SK-N-SH (cell line): ENCODE data around the gene SH3BP1. TPM values are rescaled to one million over a fixed set of nuclear protein-coding genes. Genes with fewer than 3 reads are reported as not detected.

Experiments used
- CTCF ChIA-PET: fragments of 300-600, 350-600 bp; formaldehyde crosslinking; extraction: SDS; loops from one replicate; lab custom pipeline; 2021; lab: Yijun Ruan, JAX
- POLR2A ChIA-PET: fragments of 350-600 bp; sonication (Branson Sonifier 250); formaldehyde crosslinking; extraction: SDS; loops from one replicate; lab custom pipeline; 2020; ENCODE audit warnings: antibody characterized with exemption, inconsistent platforms; lab: Yijun Ruan, JAX
- DNase-seq: peaks from one replicate; pipeline ENCODE4 v3.0.0; 2012
- H2AFZ ChIP-seq: fragments of 200-600 bp; sonication (generic); 2 replicates; pipeline ENCODE4 v1.8.1; 2016; ENCODE audit warnings: antibody characterized with exemption, mild to moderate bottlenecking, low read depth
- H3F3A ChIP-seq: fragments of 200-600 bp; sonication (generic); replicated peaks from 2 replicates; pipeline ENCODE3; 2016; ENCODE audit warnings: antibody characterized with exemption, mild to moderate bottlenecking; ENCODE audit not compliant: insufficient read depth
- H3K27ac ChIP-seq, 2 experiments: fragments of 200-500 bp in 1 of 2; fragments of 200-600 bp in 1 of 2; sonication (Bioruptor generic) in 1 of 2; sonication (generic), shearing (Covaris generic) in 1 of 2; 2 replicates each; pipeline versions ENCODE4 v1.5.1 to v1.6.1; 2014 to 2016; ENCODE audit warnings: low read depth in 2 of 2, inconsistent platforms in 1 of 2, low read length in 1 of 2, mild to moderate bottlenecking in 1 of 2, mixed read lengths in 1 of 2
- H3K27me3 ChIP-seq: fragments of 200-600 bp; sonication (generic), shearing (Covaris generic); 2 replicates; pipeline ENCODE4 v1.6.1; 2016; ENCODE audit warnings: mixed run types; ENCODE audit not compliant: insufficient read depth
- H3K36me3 ChIP-seq, 2 experiments: fragments of 200-500 bp in 1 of 2; fragments of 200-600 bp in 1 of 2; sonication (Bioruptor generic) in 1 of 2; sonication (generic) in 1 of 2; replicated peaks in 1 of 2; 2 replicates each; pipeline versions ENCODE3 to v1.5.1; 2014 to 2016; ENCODE audit warnings: low read length in 1 of 2, mild to moderate bottlenecking in 1 of 2; ENCODE audit not compliant: insufficient read depth in 2 of 2, control insufficient read depth in 1 of 2
- H3K4me1 ChIP-seq, 2 experiments: fragments of 200-500 bp in 1 of 2; fragments of 200-600 bp in 1 of 2; sonication (Bioruptor generic) in 1 of 2; sonication (generic), shearing (Covaris generic) in 1 of 2; 2 replicates each; pipeline versions ENCODE4 v1.5.1 to v1.6.1; 2014 to 2016; ENCODE audit warnings: low read depth in 1 of 2, low read length in 1 of 2, mixed run types in 1 of 2; ENCODE audit not compliant: insufficient read depth in 2 of 2, control insufficient read depth in 1 of 2
- H3K4me2 ChIP-seq: fragments of 200-600 bp; sonication (generic), shearing (Covaris generic); 2 replicates; pipeline ENCODE4 v1.6.1; 2017; ENCODE audit warnings: mixed run types
- H3K4me3 ChIP-seq, 2 experiments: fragments of 200-500 bp in 1 of 2; fragments of 200-600 bp in 1 of 2; sonication (Bioruptor generic) in 1 of 2; sonication (generic), shearing (Covaris generic) in 1 of 2; 2 replicates each; pipeline versions ENCODE4 v1.5.1 to v1.8.1; 2014 to 2016; ENCODE audit warnings: low read depth in 2 of 2, inconsistent platforms in 1 of 2, low read length in 1 of 2, mild to moderate bottlenecking in 1 of 2, mixed read lengths in 1 of 2, moderate library complexity in 1 of 2
- H3K79me2 ChIP-seq: fragments of 200-600 bp; sonication (generic); 2 replicates; pipeline ENCODE4 v1.8.1; 2017; ENCODE audit warnings: mild to moderate bottlenecking; ENCODE audit not compliant: insufficient read depth
- H3K9ac ChIP-seq: fragments of 200-600 bp; sonication (generic); 2 replicates; pipeline ENCODE4 v1.6.1; 2017; ENCODE audit warnings: mixed run types
- H3K9me2 ChIP-seq: fragments of 200-600 bp; sonication (generic); 2 replicates; pipeline ENCODE4 v1.6.1; 2017; ENCODE audit warnings: mixed run types
- H3K9me3 ChIP-seq: fragments of 200-600 bp; sonication (generic); 2 replicates; pipeline ENCODE4 v1.6.1; 2017; ENCODE audit warnings: mixed run types, mild to moderate bottlenecking, moderate library complexity
- H4K20me1 ChIP-seq: fragments of 200-600 bp; sonication (generic); 2 replicates; pipeline ENCODE4 v1.6.1; 2017; ENCODE audit warnings: mild to moderate bottlenecking, mixed run types; ENCODE audit not compliant: insufficient read depth
- CHD2 ChIP-seq: fragments of 150-350 bp; IDR thresholded peaks from 2 replicates; pipeline ENCODE4 v1.6.1; 2018; ENCODE audit warnings: low read length; ENCODE audit not compliant: partially characterized antibody
- ELF1 ChIP-seq: IDR thresholded peaks from 2 replicates; pipeline ENCODE4 v1.4.0; 2012
- FOXM1 ChIP-seq: IDR thresholded peaks from 2 replicates; pipeline ENCODE4 v1.4.0; 2012; ENCODE audit warnings: low read depth, mild to moderate bottlenecking
- JUND ChIP-seq: IDR thresholded peaks from 2 replicates; pipeline ENCODE4 v1.4.0; 2012
- MEF2A ChIP-seq: IDR thresholded peaks from 2 replicates; pipeline ENCODE4 v1.4.0; 2012; ENCODE audit warnings: low read depth, borderline replicate concordance
- MXI1 ChIP-seq: IDR thresholded peaks from 2 replicates; pipeline ENCODE4 v1.6.1; 2012; ENCODE audit warnings: mild to moderate bottlenecking, low read depth, low read length, improper control_type of control experiment
- NFIC ChIP-seq: IDR thresholded peaks from 2 replicates; pipeline ENCODE4 v1.4.0; 2012; ENCODE audit warnings: borderline replicate concordance
- NRF1 ChIP-seq: IDR thresholded peaks from 2 replicates; pipeline ENCODE4 v1.6.1; 2012; ENCODE audit warnings: low read depth, mild to moderate bottlenecking, low read length
- POLR2AphosphoS5 ChIP-seq: IDR thresholded peaks from 2 replicates; pipeline ENCODE4 v1.6.1; 2012; ENCODE audit warnings: low read depth, low read length
- RAD21 ChIP-seq: IDR thresholded peaks from 2 replicates; pipeline ENCODE4 v1.6.1; 2012; ENCODE audit warnings: mild to moderate bottlenecking, low read length
- RCOR1 ChIP-seq: fragments of 150-350 bp; IDR thresholded peaks from 2 replicates; pipeline ENCODE4 v1.6.1; 2017; ENCODE audit warnings: antibody characterized with exemption, low read length
- RFX5 ChIP-seq: IDR thresholded peaks from 2 replicates; pipeline ENCODE4 v1.6.1; 2012; ENCODE audit warnings: mild to moderate bottlenecking, improper control_type of control experiment, low read length
- RXRA ChIP-seq: IDR thresholded peaks from 2 replicates; pipeline ENCODE4 v1.4.0; 2012; ENCODE audit warnings: low read depth, mild to moderate bottlenecking, borderline replicate concordance
- SMC3 ChIP-seq: IDR thresholded peaks from 2 replicates; pipeline ENCODE4 v1.6.1; 2012; ENCODE audit warnings: low read depth, low read length, improper control_type of control experiment
- TAF1 ChIP-seq: IDR thresholded peaks from 2 replicates; pipeline ENCODE4 v1.6.1; 2012; ENCODE audit warnings: low read depth, mild to moderate bottlenecking, low read length, moderate library complexity, borderline replicate concordance
- TEAD4 ChIP-seq: IDR thresholded peaks from 2 replicates; pipeline ENCODE4 v1.4.0; 2012; ENCODE audit warnings: mild to moderate bottlenecking, borderline replicate concordance; ENCODE audit not compliant: insufficient read depth
- YY1 ChIP-seq: IDR thresholded peaks from 2 replicates; pipeline ENCODE4 v1.4.0; 2012; ENCODE audit warnings: low read depth, mild to moderate bottlenecking
- WGBS: methylation state at CpG from one replicate; pipeline ENCODE4 v1.1.6; 2017; ENCODE audit warnings: low lambda C conversion rate; 5-methylcytosine and 5-hydroxymethylcytosine counted together
- polyA plus RNA-seq, 3 experiments: library from polyadenylated mRNA; depleted of rRNA; stranded (reverse); fragments of >200 nt; gene quantifications; 2 replicates each; pipeline ENCODE4 v1.2.3, GENCODE V29; 2012
- TF ChIP-seq, protein P1 (sequence below): IDR thresholded peaks from 2 replicates; pipeline ENCODE4; 2012
- TF ChIP-seq, protein P2 (sequence below): IDR thresholded peaks from 2 replicates; pipeline ENCODE4 v1.4.0; 2012; ENCODE audit warnings: low read depth, borderline replicate concordance
- TF ChIP-seq, protein P3 (sequence below): fragments of 200-600 bp; sonication (generic); IDR thresholded peaks from 2 replicates; pipeline ENCODE4 v1.6.1; 2017; ENCODE audit warnings: antibody characterized with exemption, mild to moderate bottlenecking, moderate library complexity

SH3BP1 gene
- polyA plus RNA-seq, 1 of the 3 experiments (the other 2 are of a cell fraction) = 8.9 TPM

DNA sequence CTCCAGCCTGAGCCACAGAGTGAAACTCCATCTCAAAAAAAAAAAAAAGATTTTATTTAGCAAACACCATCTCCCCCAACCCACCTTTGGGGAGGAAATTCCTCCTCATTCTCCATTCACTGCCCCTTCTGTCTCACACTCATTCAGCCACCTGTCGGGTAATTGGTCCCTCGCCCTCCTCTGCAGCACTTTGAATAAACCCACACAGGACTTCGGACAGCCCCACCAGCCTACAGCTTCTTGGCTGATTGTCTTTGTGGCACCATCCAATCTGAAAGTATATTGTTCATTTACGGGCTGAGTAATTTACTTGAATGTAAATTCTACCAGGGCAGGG is 38.3 kb upstream of the SH3BP1 start:
- H4K20me1 ChIP-seq = no peaks in the 10 kb centered on the region
- no peaks in the 10 kb centered on the region for H3F3A ChIP-seq
- TF ChIP-seq RFX5 = no peak
- TF ChIP-seq RCOR1 = no peak
- TF ChIP-seq, protein P1, sequence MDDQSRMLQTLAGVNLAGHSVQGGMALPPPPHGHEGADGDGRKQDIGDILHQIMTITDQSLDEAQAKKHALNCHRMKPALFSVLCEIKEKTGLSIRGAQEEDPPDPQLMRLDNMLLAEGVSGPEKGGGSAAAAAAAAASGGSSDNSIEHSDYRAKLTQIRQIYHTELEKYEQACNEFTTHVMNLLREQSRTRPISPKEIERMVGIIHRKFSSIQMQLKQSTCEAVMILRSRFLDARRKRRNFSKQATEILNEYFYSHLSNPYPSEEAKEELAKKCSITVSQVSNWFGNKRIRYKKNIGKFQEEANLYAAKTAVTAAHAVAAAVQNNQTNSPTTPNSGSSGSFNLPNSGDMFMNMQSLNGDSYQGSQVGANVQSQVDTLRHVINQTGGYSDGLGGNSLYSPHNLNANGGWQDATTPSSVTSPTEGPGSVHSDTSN = no peak
- no peak for TF ChIP-seq FOXM1
- TF ChIP-seq, protein P2, sequence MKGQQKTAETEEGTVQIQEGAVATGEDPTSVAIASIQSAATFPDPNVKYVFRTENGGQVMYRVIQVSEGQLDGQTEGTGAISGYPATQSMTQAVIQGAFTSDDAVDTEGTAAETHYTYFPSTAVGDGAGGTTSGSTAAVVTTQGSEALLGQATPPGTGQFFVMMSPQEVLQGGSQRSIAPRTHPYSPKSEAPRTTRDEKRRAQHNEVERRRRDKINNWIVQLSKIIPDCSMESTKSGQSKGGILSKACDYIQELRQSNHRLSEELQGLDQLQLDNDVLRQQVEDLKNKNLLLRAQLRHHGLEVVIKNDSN = no peak
- TF ChIP-seq, protein P3, sequence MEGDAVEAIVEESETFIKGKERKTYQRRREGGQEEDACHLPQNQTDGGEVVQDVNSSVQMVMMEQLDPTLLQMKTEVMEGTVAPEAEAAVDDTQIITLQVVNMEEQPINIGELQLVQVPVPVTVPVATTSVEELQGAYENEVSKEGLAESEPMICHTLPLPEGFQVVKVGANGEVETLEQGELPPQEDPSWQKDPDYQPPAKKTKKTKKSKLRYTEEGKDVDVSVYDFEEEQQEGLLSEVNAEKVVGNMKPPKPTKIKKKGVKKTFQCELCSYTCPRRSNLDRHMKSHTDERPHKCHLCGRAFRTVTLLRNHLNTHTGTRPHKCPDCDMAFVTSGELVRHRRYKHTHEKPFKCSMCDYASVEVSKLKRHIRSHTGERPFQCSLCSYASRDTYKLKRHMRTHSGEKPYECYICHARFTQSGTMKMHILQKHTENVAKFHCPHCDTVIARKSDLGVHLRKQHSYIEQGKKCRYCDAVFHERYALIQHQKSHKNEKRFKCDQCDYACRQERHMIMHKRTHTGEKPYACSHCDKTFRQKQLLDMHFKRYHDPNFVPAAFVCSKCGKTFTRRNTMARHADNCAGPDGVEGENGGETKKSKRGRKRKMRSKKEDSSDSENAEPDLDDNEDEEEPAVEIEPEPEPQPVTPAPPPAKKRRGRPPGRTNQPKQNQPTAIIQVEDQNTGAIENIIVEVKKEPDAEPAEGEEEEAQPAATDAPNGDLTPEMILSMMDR = no peak
- no peak for TF ChIP-seq NRF1
- TF ChIP-seq POLR2AphosphoS5 = no peak
- TF ChIP-seq SMC3 = no peak
- no peak for TF ChIP-seq TEAD4
- TF ChIP-seq RAD21 = no peak
- TF ChIP-seq CHD2 = no peak
- no peak for TF ChIP-seq YY1
- no peak for TF ChIP-seq NFIC
- TF ChIP-seq JUND = no peak
- no peak for TF ChIP-seq RXRA
- TF ChIP-seq MXI1 = no peak
- TF ChIP-seq ELF1 = no peak
- no peak for TF ChIP-seq MEF2A
- no peak for TF ChIP-seq TAF1
- H3K27me3 ChIP-seq = no peaks in the 10 kb centered on the region
- no peaks in the 10 kb centered on the region for H3K79me2 ChIP-seq
- no peak for DNase-seq
- H3K9me3 ChIP-seq = no peaks in the 10 kb centered on the region
- ChIA-PET CTCF (interaction anchor here (0.7 to 2.6 kb wide), 3 partner anchors 9 to 63 kb away, joined by 3 to 17 read pairs (median 6); no protein-coding TSS in a partner anchor), POLR2A (no interaction called here)
- 87% methylated on average over 4 of the region's 4 CpGs for WGBS
- H3K4me3 ChIP-seq = no peak overlapping the region
- no peak overlapping the region for H2AFZ ChIP-seq
- no peaks in the 10 kb centered on the region for H3K4me1 ChIP-seq
- H3K36me3 ChIP-seq = no peaks in the 10 kb centered on the region
- no peak overlapping the region for H3K27ac ChIP-seq
- no peak overlapping the region for H3K9ac ChIP-seq
- no peaks in the 10 kb centered on the region for H3K9me2 ChIP-seq
- no peak overlapping the region for H3K4me2 ChIP-seq
